B cell (primary cell): ENCODE results near the gene SMAD2.

Experiments
- CTCF ChIP-seq: fragments of 200-600 bp; IDR thresholded peaks from one replicate; pipeline ENCODE4 v1.8.0; 2022; ENCODE audit warnings: antibody characterized with exemption, mild to moderate bottlenecking
- EZH2 ChIP-seq: IDR thresholded peaks from 2 replicates; pipeline ENCODE4 v1.6.1; 2012; ENCODE audit warnings: borderline replicate concordance, low read depth, mild to moderate bottlenecking, moderate library complexity, low read length; ENCODE audit not compliant: insufficient read depth, poor library complexity, severe bottlenecking

DNA sequence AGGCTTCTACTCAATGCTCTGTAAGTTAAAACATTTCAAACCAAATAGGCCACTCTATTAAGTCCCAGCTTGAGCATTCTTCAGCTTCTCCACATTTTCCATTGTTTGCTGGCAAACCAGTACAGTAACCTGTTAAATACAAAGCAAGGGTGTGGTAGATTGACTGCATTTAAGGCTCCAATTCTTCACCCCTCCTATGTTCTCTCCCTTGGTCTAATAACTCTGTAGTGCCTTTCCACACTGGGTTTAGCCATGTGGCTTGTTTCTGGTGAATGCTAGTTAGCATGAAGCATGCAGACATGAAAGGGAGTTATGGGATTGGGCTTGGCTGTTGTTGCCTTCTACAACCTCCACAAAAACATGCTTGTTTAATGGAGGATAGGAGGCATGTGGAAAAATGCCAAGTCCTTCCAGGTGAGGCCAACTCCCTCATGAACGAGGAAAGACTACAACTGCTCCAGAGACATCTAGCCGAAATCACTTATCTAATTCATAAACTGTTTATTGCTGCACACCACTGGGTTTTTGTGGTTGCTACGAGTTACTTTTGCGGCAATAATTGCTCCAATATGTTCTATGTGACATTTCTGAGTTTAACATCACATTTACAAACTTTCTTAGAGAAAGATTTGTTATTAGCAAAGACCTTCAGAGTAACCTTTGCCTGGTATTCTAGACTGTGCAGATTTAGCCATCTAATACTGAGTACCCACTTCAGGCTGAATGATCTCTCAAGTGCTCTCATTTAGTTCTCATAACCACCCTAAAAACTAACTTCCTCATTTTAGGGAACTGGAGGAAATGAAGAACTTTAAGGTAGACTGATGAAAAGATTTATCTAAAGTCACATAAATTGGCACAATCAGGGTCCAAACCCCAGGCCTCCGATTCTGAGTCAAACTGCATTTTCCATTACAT lies 104.0 kb downstream of the SMAD2 start:
- TF ChIP-seq CTCF (no peak), EZH2 (no peak)
